DLD1 (cell line): ENCODE measurements around the gene ASMTL.
"Not testable (repeated sequence)": the region's sequence is repeated elsewhere in the genome, so short reads cannot be mapped to it uniquely, and the experiment has no call there.

ENCODE experiments used
- in situ Hi-C: cut with HindIII; loops from 2 replicates; pipeline ENCODE4 v1.10.0; 2017; ENCODE audit warnings: low sequenced_read_pairs

The ASMTL gene

GRCh38 chrX:1442016-1442665, 10.6 kb downstream of the ASMTL start:
- in situ Hi-C loops = no loop called here

GRCh38 chrX:1440506-1440905, 12.2 kb downstream of the ASMTL start:
- in situ Hi-C loops = no loop called here

DNA sequence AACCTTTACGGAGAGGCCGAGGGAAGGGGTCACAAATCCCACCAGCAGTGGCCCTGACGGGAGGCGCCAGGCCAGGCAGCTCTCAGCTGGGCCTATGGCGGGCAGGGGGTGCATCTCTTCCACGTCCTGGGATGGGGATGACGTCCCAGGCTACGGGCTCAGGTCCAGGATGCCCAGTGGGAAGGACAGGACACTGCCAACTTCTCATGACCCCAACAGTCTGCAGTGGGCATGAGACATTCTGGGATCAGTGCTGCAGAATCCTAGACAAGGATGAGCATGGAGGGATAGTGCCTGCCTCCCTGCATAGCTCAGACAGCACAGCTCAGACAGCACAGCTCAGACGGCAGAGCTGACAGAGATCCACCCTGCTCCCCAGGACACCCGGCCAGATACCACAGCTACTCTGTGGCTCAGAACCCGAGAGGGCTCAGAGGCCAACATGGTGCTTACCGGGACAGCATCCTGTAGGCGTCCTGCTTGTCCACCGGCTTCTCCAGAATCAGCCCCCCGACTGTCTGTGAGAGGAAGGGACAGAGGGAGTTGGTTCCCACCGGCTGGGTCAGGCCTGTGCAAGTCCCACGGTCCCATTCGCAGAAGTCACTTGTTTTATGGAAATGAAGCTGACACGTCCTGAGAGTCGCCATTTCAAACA, 17.3 kb downstream of the ASMTL start:
- in situ Hi-C loops = no loop called here

DNA sequence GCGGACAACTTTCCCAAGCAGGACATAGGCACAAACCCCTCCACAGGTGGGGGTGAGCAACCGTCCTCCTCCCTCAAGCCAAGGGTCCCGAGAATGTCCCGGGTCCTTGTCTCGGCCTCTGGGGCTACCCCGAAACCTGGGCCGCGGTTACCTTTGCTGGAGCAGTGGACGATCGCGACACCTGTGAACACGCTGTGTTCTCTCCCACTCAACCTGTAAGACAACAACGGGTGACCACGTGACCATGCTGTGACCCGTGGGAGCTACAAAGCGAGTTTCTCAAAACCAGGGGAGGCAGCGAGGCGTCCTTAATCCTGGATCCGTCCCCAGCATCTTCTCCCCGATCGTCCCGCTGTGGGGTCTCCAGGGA, 17.9 kb downstream of the ASMTL start:
- in situ Hi-C loops = no loop called here

DNA sequence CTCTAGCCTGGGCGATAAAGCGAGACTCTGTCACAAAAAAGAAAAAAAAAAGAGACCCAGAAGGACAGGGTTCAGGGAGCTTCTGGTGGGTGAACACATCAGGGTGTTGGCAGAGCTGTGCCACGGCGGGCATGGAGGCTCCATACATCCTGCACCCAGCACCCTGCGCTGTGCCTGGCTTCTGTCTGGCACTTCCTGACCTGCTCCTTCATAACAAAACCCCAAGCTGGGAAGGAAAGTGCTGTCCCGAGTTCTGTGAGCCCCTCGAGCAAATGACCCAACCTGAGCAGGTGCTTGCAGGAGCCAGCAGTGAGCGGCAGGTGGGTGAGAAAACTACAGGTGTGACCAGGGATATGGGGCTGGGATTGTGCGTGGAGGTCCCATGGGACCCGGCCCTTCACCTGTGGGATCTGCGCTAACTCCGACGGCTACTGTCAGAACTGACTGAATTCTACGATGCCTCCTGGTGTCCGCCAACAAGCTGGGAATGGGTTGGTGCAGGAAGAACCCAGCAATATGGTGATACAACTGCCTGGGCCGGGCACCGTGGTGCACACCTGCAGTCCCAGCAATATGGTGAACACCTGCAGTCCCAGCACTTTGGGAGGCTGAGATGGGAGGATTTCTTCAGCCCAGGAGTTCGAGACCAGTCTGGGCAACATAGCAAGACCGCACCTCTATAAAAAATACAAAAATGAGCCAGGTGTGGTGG, 18.9 kb downstream of the ASMTL start:
- in situ Hi-C loops = no loop called here

DNA sequence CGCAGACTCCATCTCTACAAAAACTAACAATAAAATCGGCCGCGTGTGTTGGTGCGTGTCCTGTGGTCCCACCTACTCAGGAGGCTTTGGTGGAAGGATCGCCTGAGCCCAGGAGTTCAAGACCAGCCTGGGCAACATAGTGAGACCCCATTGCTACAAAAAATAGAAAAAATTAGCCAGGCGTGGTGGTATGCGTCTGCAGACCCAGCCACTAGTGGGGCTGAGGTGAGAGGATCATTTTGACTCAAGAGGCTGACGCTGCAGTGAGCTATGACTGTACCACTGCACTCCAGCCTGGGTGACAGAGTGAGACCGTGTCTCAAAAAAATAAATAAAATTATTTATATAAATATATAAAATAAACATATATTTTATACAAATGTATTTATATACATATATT, 22.3 kb downstream of the ASMTL start:
- in situ Hi-C loops = no loop called here

- in situ Hi-C loops = no loop called here
Measured at GRCh38 chrX:1427756-1428155, 25.0 kb downstream of the ASMTL start.

- in situ Hi-C loops = not testable (repeated sequence)
Measured at GRCh38 chrX:1426321-1426720, 26.4 kb downstream of the ASMTL start.

- in situ Hi-C loops = no loop called here
Measured at GRCh38 chrX:1425381-1425780, 27.3 kb downstream of the ASMTL start.

DNA sequence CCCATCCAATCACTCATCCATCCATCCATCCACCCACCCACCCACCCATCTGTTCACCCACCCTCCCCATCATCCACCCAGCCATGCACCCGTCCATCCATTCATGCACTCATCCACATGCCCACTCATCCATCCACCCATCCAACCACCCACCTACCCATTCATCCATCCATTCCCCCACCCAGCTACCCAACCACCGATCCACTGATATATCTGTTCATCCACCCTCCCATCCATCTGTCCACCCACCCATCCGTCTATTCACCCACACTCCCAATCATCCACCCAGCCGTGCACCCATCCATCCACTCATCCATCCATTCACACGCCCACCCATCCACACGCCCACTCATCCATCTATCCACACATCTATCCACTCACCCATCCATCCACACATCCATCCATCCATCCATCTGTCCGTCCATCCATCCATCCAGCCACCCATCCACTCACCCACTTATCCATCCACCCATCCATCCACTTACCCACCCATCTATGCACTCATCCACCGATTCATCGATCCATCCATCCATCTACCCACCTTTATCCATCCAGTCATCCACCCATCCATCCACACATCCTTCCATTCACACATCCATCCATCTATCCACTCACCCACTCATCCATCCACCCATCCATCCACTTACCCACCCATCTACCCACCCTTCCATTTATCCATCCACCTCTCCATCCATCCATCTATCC, 28.4 kb downstream of the ASMTL start:
- in situ Hi-C loops = no loop called here

GRCh38 chrX:1423215-1423614, 29.5 kb downstream of the ASMTL start:
- in situ Hi-C loops = no loop called here

DNA sequence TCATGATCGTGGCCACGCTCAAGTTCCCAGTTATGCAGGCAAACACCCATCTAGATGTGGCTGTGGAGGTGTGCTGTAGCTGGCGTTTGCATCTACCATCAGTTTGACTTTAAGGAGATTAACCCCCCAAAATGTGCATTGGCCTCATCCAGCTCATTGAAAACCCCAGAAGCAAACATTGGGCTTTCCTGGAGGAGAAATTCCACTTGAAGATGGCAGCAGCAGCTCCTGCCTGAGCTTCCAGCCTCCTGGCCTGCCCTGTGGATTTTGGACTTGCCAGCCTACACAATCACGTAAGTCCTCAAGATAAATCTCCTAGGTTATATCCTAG, 30.6 kb downstream of the ASMTL start:
- in situ Hi-C loops = no loop called here

GRCh38 chrX:1421433-1422134, 31.1 kb downstream of the ASMTL start:
- in situ Hi-C loops = no loop called here

- in situ Hi-C loops = no loop called here
Measured at GRCh38 chrX:1420371-1420770, 32.3 kb downstream of the ASMTL start.

- in situ Hi-C loops = no loop called here
Measured at GRCh38 chrX:1419545-1420355, 33.0 kb downstream of the ASMTL start.

- in situ Hi-C loops = no loop called here
Measured at GRCh38 chrX:1418901-1419544, 33.7 kb downstream of the ASMTL start.

DNA sequence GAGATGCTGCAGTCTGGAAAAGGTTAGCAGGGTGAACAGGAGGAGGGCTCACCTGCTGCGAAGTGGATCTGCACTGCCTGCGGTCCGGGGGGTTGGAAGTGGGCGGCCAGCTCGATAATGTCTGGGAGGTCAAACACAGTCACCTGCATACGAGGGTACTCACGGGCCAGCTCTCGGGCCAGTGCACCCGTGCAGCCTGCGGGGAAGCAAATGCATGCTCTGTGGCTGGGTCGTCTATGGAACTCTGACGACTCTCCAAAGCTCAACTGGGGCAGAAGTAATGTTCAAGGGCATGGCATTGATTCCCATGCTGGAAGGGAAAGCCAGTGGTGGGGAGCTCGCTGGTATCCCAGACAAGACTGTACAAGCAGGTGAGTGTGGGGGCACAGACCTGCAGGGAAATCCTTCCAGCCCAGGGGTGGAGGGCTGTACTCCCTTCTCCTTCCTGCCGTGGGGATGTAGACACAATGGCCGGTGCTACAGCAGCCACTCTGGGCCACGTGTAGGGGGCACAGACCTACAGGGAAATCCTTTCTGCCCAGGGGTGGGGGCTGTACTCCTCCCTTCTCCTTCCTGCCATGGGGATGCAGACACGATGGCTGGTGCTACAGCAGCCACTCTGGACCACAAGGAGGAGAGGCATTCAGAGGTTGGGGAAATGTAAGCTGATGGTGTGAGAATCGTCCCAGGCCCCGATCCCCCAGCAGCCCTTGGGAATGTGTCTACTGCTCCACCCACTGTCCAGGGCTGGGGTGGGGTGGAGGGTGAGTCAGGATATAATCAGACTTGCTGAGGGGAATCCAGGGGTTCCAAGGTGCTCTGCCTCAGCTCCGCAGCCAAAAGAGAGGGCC, 34.6 kb downstream of the ASMTL start:
- in situ Hi-C loops = no loop called here

GRCh38 chrX:1416965-1417760, 35.5 kb downstream of the ASMTL start:
- in situ Hi-C loops = no loop called here
